ENCODE results near the gene MT3. TPM values are rescaled to one million over a fixed set of nuclear protein-coding genes. Genes with fewer than 3 reads are reported as not detected.

Gene MT3
- total and polyA plus RNA-seq, 2 of the 13 experiments (the other 11 are each of a cell fraction or from before 2014, with no cell fraction given), result not detected

DNA sequence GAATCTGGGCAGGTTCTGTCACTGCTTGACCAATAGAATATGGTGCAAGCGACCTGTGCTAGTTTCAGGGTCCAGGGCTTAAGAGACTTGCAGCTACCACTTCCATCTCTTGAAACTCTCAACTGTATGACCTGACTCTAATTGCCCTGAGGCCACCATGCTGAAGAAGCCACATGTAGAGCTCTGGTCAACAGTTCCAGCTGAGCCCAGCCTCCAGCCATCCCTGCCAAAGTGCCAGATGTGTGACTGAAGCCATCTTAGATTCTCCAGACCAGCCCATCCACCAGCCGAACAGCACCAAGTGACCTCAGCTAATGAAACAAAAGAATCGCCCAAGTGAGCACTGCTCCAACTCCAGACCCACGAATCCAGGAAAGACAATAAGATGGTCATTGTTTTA is 15.6 kb downstream of the MT3 start:
- Histone ChIP-seq H3K27ac (ENCODE audit: extremely low read length, insufficient read depth, low read length) (no peak overlapping the region), H3K4me1 (ENCODE audit: insufficient read depth, low read length) (peaks cover 50% of the 10 kb centered on the region), H3K9ac (ENCODE audit: insufficient read depth, low read depth, low read length) (no peak overlapping the region), H3K79me2 (ENCODE audit: insufficient read depth, low read length) (no peaks in the 10 kb centered on the region), H3K4me3 (replicated peaks in 1 of 3; ENCODE audit: insufficient read depth in 1 of 3, low read depth in 2 of 3, low read length in 3 of 3) (no peak overlapping the region), H4K20me1 (ENCODE audit: insufficient read depth, low read length) (no peaks in the 10 kb centered on the region), H2AFZ (ENCODE audit: low read length) (no peak overlapping the region), H3K9me3 (ENCODE audit: low read length) (no peaks in the 10 kb centered on the region), H3K4me2 (ENCODE audit: low read depth, low read length) (no peak overlapping the region), H3K36me3 (replicated peaks in 1 of 2; ENCODE audit: control insufficient read depth in 1 of 2, insufficient read depth in 2 of 2, low read length in 2 of 2) (no peaks in the 10 kb centered on the region), H3K27me3 (ENCODE audit: control insufficient read depth in 1 of 2, insufficient read depth in 2 of 2, low read length in 2 of 2) (peaks cover 0 to 7% of the 10 kb centered on the region in 2 experiments; a peak in 2 of 5 replicates)
- TF ChIP-seq ZNF589 (CRISPR knock-in tag; conservative IDR thresholded peaks at IDR 0.05) (no peak), MIER3 (CRISPR knock-in tag; IDR thresholded peaks at IDR 0.05; ENCODE audit: borderline replicate concordance) (no peak), SIN3B (IDR thresholded peaks at IDR 0.05; ENCODE audit: low read length) (no peak), ZNF17 (CRISPR knock-in tag; IDR thresholded peaks at IDR 0.05) (no peak), FOSL1 (CRISPR knock-in tag; IDR thresholded peaks at IDR 0.05; ENCODE audit: borderline replicate concordance) (no peak), ARNT (IDR thresholded peaks at IDR 0.05) (no peak), TGIF2 (CRISPR knock-in tag; IDR thresholded peaks at IDR 0.05) (no peak), EHMT2 (IDR thresholded peaks at IDR 0.05; ENCODE audit: borderline replicate concordance, low read depth, low read length) (no peak), FOXK2 (IDR thresholded peaks at IDR 0.05) (no peak), ZNF138 (CRISPR knock-in tag; IDR thresholded peaks at IDR 0.05; ENCODE audit: low read depth) (no peak), RFXANK (CRISPR knock-in tag; IDR thresholded peaks at IDR 0.05) (no peak), SNAPC2 (CRISPR knock-in tag; IDR thresholded peaks at IDR 0.05) (no peak), KAT2B (IDR thresholded peaks at IDR 0.05; ENCODE audit: borderline replicate concordance, low read depth, low read length) (no peak)
- TF ChIP-seq, protein P1, sequence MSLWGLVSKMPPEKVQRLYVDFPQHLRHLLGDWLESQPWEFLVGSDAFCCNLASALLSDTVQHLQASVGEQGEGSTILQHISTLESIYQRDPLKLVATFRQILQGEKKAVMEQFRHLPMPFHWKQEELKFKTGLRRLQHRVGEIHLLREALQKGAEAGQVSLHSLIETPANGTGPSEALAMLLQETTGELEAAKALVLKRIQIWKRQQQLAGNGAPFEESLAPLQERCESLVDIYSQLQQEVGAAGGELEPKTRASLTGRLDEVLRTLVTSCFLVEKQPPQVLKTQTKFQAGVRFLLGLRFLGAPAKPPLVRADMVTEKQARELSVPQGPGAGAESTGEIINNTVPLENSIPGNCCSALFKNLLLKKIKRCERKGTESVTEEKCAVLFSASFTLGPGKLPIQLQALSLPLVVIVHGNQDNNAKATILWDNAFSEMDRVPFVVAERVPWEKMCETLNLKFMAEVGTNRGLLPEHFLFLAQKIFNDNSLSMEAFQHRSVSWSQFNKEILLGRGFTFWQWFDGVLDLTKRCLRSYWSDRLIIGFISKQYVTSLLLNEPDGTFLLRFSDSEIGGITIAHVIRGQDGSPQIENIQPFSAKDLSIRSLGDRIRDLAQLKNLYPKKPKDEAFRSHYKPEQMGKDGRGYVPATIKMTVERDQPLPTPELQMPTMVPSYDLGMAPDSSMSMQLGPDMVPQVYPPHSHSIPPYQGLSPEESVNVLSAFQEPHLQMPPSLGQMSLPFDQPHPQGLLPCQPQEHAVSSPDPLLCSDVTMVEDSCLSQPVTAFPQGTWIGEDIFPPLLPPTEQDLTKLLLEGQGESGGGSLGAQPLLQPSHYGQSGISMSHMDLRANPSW (CRISPR knock-in tag; IDR thresholded peaks at IDR 0.05; ENCODE audit: borderline replicate concordance), result no peak
- TF ChIP-seq, protein P2, sequence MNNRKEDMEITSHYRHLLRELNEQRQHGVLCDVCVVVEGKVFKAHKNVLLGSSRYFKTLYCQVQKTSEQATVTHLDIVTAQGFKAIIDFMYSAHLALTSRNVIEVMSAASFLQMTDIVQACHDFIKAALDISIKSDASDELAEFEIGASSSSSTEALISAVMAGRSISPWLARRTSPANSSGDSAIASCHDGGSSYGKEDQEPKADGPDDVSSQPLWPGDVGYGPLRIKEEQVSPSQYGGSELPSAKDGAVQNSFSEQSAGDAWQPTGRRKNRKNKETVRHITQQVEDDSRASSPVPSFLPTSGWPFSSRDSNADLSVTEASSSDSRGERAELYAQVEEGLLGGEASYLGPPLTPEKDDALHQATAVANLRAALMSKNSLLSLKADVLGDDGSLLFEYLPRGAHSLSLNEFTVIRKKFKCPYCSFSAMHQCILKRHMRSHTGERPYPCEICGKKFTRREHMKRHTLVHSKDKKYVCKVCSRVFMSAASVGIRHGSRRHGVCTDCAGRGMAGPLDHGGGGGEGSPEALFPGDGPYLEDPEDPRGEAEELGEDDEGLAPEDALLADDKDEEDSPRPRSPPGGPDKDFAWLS (CRISPR knock-in tag; IDR thresholded peaks at IDR 0.05; ENCODE audit: borderline replicate concordance), result no peak
- TF ChIP-seq, protein P3, sequence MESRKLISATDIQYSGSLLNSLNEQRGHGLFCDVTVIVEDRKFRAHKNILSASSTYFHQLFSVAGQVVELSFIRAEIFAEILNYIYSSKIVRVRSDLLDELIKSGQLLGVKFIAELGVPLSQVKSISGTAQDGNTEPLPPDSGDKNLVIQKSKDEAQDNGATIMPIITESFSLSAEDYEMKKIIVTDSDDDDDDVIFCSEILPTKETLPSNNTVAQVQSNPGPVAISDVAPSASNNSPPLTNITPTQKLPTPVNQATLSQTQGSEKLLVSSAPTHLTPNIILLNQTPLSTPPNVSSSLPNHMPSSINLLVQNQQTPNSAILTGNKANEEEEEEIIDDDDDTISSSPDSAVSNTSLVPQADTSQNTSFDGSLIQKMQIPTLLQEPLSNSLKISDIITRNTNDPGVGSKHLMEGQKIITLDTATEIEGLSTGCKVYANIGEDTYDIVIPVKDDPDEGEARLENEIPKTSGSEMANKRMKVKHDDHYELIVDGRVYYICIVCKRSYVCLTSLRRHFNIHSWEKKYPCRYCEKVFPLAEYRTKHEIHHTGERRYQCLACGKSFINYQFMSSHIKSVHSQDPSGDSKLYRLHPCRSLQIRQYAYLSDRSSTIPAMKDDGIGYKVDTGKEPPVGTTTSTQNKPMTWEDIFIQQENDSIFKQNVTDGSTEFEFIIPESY (CRISPR knock-in tag; IDR thresholded peaks at IDR 0.05), result no peak
- TF ChIP-seq, protein P4, sequence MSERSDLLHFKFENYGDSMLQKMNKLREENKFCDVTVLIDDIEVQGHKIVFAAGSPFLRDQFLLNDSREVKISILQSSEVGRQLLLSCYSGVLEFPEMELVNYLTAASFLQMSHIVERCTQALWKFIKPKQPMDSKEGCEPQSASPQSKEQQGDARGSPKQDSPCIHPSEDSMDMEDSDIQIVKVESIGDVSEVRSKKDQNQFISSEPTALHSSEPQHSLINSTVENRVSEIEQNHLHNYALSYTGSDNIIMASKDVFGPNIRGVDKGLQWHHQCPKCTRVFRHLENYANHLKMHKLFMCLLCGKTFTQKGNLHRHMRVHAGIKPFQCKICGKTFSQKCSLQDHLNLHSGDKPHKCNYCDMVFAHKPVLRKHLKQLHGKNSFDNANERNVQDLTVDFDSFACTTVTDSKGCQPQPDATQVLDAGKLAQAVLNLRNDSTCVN (CRISPR knock-in tag; IDR thresholded peaks at IDR 0.05; ENCODE audit: borderline replicate concordance), result no peak
- BruUV-seq (replicated peaks), result no TSS peak
- in situ Hi-C loops (cut with HindIII; ENCODE audit: extremely low pct_ligation_motif_present, low pct_unique_long_range_greater_than_20kb), result loop anchor here (5.0 kb wide), 1 partner anchor 97 kb away; no protein-coding TSS in a partner anchor
- CTCF ChIA-PET (ENCODE audit: low intra/inter-chr PET ratio, low total read pairs), result no interaction called here
- ATAC-seq (no peak), FAIRE-seq (no peak), DNase-seq (ENCODE audit: low spot score) (no peak)
- POLR2A ChIA-PET, result interaction anchor here (0.5 to 3.4 kb wide), 2 partner anchors 21 to 83 kb away, joined by 3 to 39 read pairs; partner anchors contain the start of gene MT1E
- intact Hi-C loops (cut with micrococcal nuclease; ENCODE audit: unreplicated experiment), result loop anchor here (10.0 kb wide), 2 partner anchors 50 to 260 kb away; partner anchors contain the start of genes MT1B, MT1F and SLC12A3
- 57% methylated on average over 4 of the region's 4 CpGs for WGBS (ENCODE audit: low lambda C conversion rate)

Data from HepG2 (cell line).